ENCODE results near the gene EPS15. TPM values are rescaled to one million over a fixed set of nuclear protein-coding genes. Genes with fewer than 3 reads are reported as not detected.

Gene EPS15
- total RNA-seq, 1 experiment from 2014 or later = 37.1 TPM

GRCh38 chr1:51567653-51568052 is 48.6 kb upstream of the EPS15 start:
- TF ChIP-seq SMAD4 (CRISPR knock-in tag; IDR thresholded peaks at IDR 0.05) = no peak
- TF ChIP-seq, protein P1, sequence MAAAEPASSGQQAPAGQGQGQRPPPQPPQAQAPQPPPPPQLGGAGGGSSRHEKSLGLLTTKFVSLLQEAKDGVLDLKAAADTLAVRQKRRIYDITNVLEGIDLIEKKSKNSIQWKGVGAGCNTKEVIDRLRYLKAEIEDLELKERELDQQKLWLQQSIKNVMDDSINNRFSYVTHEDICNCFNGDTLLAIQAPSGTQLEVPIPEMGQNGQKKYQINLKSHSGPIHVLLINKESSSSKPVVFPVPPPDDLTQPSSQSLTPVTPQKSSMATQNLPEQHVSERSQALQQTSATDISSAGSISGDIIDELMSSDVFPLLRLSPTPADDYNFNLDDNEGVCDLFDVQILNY (CRISPR knock-in tag; IDR thresholded peaks at IDR 0.05) = no peak
- TF ChIP-seq ZNF121 (CRISPR knock-in tag; IDR thresholded peaks at IDR 0.05) = no peak
- no peak for TF ChIP-seq NFATC4 (CRISPR knock-in tag; IDR thresholded peaks at IDR 0.05)
- TF ChIP-seq RELA (CRISPR knock-in tag; IDR thresholded peaks at IDR 0.05; ENCODE audit: borderline replicate concordance) = no peak
- TF ChIP-seq ZMAT4 (CRISPR knock-in tag; IDR thresholded peaks at IDR 0.05) = no peak
- TF ChIP-seq ZNF317 (CRISPR knock-in tag; IDR thresholded peaks at IDR 0.05; ENCODE audit: borderline replicate concordance, low read depth) = no peak
- TF ChIP-seq, protein P2, sequence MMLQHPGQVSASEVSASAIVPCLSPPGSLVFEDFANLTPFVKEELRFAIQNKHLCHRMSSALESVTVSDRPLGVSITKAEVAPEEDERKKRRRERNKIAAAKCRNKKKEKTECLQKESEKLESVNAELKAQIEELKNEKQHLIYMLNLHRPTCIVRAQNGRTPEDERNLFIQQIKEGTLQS (CRISPR knock-in tag; conservative IDR thresholded peaks at IDR 0.05) = no peak
- no peak for TF ChIP-seq JUN (CRISPR knock-in tag; IDR thresholded peaks at IDR 0.05)
- TF ChIP-seq ZNF281 (CRISPR knock-in tag; IDR thresholded peaks at IDR 0.05) = no peak
- TF ChIP-seq MYBL2 (CRISPR knock-in tag; IDR thresholded peaks at IDR 0.05) = no peak
- H3K4me1 Mint-ChIP-seq = peaks cover 19% of the 10 kb centered on the region
- CTCF ChIA-PET = no interaction called here
- no peak for DNase-seq (ENCODE audit: low spot score)
- H3K36me3 Mint-ChIP-seq = no peaks in the 10 kb centered on the region
- no peak overlapping the region for H3K4me3 Mint-ChIP-seq
- no peak overlapping the region for H3K27ac Mint-ChIP-seq
- no peaks in the 10 kb centered on the region for H3K9me3 Mint-ChIP-seq
- ATAC-seq = no peak
- POLR2A ChIA-PET = no interaction called here
- H3K27me3 Mint-ChIP-seq (ENCODE audit: low read depth) = no peaks in the 10 kb centered on the region

DNA sequence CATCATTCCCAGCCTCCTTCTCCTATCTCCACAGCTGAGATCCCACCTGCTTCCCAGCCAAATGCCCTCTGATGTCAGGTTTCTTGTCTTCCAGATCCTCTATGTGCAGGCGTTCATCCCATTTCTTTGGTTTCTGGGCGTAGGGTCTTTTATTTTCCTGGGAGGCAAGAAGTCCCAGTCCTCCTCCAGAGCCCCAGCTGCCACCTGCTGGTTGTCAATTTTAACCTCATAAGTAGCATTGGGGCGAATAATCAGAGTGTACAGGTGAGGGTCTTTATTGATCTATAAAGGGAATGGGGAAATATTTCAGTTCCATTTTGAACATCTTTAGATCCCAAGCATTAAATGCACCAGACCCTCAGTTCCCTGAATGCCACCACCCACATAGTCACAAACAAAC is 47.2 kb upstream of the EPS15 start:
- no peaks in the 10 kb centered on the region for H3K36me3 Mint-ChIP-seq
- DNase-seq (ENCODE audit: low spot score) (no peak), ATAC-seq (no peak)
- H3K9me3 Mint-ChIP-seq = no peaks in the 10 kb centered on the region
- H3K4me1 Mint-ChIP-seq = peaks cover 19% of the 10 kb centered on the region
- no peak overlapping the region for H3K27ac Mint-ChIP-seq
- TF ChIP-seq SOX15 (CRISPR knock-in tag; IDR thresholded peaks at IDR 0.05) (no peak), HMGA2 (CRISPR knock-in tag; IDR thresholded peaks at IDR 0.05) (no peak), ESRRA (CRISPR knock-in tag; IDR thresholded peaks at IDR 0.05; ENCODE audit: borderline replicate concordance) (no peak), CREM (CRISPR knock-in tag; IDR thresholded peaks at IDR 0.05) (no peak), SP1 (CRISPR knock-in tag; conservative IDR thresholded peaks at IDR 0.05) (no peak), PRRX2 (CRISPR knock-in tag; IDR thresholded peaks at IDR 0.05) (no peak), JUN (CRISPR knock-in tag; IDR thresholded peaks at IDR 0.05) (no peak), GABPB1 (CRISPR knock-in tag; IDR thresholded peaks at IDR 0.05) (no peak)
- TF ChIP-seq, protein P3, sequence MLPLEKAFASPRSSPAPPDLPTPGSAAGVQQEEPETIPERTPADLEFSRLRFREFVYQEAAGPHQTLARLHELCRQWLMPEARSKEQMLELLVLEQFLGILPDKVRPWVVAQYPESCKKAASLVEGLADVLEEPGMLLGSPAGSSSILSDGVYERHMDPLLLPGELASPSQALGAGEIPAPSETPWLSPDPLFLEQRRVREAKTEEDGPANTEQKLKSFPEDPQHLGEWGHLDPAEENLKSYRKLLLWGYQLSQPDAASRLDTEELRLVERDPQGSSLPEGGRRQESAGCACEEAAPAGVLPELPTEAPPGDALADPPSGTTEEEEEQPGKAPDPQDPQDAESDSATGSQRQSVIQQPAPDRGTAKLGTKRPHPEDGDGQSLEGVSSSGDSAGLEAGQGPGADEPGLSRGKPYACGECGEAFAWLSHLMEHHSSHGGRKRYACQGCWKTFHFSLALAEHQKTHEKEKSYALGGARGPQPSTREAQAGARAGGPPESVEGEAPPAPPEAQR (CRISPR knock-in tag; IDR thresholded peaks at IDR 0.05) = no peak
- TF ChIP-seq, protein P4, sequence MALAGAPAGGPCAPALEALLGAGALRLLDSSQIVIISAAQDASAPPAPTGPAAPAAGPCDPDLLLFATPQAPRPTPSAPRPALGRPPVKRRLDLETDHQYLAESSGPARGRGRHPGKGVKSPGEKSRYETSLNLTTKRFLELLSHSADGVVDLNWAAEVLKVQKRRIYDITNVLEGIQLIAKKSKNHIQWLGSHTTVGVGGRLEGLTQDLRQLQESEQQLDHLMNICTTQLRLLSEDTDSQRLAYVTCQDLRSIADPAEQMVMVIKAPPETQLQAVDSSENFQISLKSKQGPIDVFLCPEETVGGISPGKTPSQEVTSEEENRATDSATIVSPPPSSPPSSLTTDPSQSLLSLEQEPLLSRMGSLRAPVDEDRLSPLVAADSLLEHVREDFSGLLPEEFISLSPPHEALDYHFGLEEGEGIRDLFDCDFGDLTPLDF (CRISPR knock-in tag; IDR thresholded peaks at IDR 0.05) = no peak
- no peaks in the 10 kb centered on the region for H3K27me3 Mint-ChIP-seq (ENCODE audit: low read depth)
- ChIA-PET CTCF (no interaction called here), POLR2A (no interaction called here)
- H3K4me3 Mint-ChIP-seq = no peak overlapping the region
